GM12801 (cell line): ENCODE measurements around the gene GSTCD.

ENCODE experiments used
- TF ChIP-seq, protein P1 (sequence below): IDR thresholded peaks from one replicate; pipeline ENCODE4 v1.5.1; 2011; ENCODE audit warnings: control low read depth; ENCODE audit not compliant: insufficient read length; ENCODE audit errors: extremely low read depth

GSTCD gene, protein sequence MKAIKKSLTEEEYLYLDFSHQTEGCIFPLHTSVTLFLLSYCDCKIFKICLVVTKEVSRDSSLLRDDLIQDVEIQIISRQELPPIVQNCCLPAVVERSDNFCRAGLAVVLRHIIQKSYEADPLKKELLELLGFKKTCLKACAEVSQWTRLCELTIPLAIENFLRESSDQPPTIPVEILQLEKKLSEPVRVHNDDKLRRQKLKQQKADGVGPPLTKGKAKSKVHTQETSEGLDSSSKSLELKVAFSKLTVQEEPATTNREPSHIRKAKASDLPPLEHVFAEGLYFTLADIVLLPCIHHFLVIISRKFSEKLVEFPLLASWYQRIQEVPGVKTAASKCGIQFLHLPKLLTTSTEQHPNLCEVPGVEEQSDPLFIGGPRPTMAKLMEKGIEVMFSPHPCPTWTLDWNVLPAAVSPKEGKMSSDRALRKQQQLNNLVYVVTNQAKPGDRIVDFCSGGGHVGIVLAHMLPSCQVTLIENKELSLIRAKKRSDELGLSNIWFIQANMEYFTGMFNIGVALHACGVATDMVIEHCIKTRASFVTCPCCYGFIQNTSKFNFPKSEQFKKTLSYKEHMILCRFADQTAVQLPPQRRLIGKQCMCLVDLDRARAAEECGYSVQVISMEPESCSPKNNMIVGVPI

DNA sequence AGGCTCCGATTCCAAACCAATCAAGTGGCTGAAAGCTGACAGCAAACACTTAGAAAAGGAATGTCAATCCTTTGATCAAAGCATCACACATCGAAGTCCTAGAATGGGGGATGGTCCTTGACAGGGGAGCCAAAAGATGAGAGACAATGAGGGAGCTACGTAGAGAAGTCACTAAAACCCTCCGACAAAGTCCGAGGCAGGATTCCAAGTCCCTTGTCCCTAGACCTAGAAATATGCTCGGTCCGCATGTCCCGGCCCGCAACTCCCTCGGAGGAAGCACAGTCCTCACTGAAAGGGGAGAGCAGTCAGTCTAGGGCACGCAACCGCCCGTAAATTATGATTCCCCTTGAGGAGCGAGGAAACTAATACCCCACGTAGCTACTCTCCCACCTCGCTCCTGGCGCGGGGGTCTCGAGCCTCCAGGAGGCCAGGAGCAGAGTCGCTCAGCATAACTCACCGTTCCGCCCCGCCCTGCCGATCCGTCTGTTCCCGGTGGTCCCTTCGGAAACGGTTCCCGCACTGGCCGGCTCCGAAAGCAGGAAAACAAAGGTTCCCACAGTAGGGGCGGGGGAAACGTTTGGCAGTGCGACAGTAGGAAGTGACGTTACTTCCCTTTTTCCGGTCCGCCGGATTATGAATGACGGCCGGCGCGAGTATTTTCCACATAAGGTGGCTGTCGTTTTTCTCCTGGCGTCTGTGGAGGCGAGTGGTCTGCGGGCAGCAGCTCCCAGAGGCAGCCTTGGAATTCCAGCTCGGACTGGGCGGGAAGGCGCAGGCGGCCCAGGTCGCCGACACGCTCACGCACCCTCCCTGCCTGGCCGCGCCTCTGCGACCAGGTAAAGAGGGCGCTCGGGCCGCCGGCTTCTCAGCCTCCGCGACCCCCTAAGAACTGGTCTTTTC, at the start of gene GSTCD, which contains the start of gene INTS12:
TSS of gene GSTCD (plus strand) at position 604 of the 900 bp plus-strand sequence. CDS start 8,830 bp downstream, outside the sequence.
TSS of gene INTS12 (minus strand) at position 509 of the 900 bp plus-strand sequence. CDS start 8,684 bp downstream, outside the sequence.
- TF ChIP-seq, protein P1, sequence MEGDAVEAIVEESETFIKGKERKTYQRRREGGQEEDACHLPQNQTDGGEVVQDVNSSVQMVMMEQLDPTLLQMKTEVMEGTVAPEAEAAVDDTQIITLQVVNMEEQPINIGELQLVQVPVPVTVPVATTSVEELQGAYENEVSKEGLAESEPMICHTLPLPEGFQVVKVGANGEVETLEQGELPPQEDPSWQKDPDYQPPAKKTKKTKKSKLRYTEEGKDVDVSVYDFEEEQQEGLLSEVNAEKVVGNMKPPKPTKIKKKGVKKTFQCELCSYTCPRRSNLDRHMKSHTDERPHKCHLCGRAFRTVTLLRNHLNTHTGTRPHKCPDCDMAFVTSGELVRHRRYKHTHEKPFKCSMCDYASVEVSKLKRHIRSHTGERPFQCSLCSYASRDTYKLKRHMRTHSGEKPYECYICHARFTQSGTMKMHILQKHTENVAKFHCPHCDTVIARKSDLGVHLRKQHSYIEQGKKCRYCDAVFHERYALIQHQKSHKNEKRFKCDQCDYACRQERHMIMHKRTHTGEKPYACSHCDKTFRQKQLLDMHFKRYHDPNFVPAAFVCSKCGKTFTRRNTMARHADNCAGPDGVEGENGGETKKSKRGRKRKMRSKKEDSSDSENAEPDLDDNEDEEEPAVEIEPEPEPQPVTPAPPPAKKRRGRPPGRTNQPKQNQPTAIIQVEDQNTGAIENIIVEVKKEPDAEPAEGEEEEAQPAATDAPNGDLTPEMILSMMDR = no peak

DNA sequence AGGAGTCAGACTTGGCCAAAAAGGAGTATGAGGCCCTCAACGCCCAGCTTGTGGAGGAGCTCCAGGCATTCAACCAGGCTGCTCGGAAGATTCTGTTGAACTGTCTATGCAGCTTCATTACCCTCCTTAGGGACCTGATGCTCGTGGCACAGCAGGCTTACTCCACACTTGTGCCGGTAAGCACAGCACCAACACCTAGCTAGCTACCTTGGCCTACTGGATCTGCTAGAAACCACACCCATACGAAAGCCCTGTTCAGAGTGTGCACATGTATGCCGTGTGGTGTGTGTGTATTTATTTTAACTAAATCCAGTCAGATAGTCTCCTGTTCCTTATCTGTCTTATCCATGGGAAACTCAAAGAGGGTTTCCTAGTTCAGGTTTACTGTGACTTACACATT, 49.4 kb upstream of the GSTCD start:
- TF ChIP-seq, protein P1 = no peak

GRCh38 chr4:105661028-105661427, 47.6 kb upstream of the GSTCD start:
- TF ChIP-seq, protein P1 = no peak

DNA sequence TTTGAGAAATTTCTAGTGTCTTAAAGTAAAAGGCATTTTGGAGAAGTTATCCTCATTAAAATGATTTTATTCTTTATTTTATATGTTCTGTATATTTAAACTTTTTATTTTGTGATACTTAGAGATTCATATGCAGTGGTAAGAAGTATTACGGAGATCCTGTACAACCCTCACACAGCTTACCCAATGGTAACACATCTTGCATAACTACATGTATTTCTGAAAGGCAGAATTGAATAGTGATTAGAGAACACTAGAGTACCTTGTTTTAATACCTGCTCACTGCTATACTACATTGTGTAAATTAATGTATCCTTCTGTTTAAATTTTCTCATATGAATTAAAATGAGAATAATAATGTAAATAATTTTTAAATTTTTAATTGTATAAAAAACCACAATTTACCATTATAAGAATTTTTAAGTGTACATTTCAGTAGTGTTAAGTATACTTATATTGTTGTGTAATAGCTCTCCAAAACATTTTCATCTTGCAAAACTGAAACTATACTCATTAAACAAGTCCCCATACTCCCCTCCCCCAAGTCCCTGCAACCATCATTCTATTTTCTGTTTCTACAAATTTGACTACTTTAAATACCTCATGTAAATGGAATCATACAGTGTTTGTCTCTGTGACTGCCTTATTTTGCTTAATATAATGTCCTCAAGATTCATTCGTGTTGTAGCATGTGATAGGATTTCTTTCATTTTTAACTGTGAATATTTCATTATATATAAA, 45.5 kb upstream of the GSTCD start:
- TF ChIP-seq, protein P1 = no peak

- TF ChIP-seq, protein P1 = no peak
Observed at GRCh38 chr4:105666693-105667092, 41.9 kb upstream of the GSTCD start.

GRCh38 chr4:105670684-105671083, 37.9 kb upstream of the GSTCD start:
- TF ChIP-seq, protein P1 = no peak
